Retinal pigment epithelial cell (primary cell): ENCODE data around the gene GATB.

Experiments used
- DNase-seq: peaks from one replicate; pipeline ENCODE4 v3.0.0-alpha.2; 2010; ENCODE audit warnings: low read depth
- H3K4me3 ChIP-seq: 2 replicates; pipeline ENCODE4 v1.5.1; 2011; ENCODE audit warnings: mild to moderate bottlenecking, low read length, control low read depth, moderate library complexity
- TF ChIP-seq, protein P1 (sequence below): conservative IDR thresholded peaks from 2 replicates; pipeline ENCODE4 v1.5.1; 2011; ENCODE audit warnings: low read depth, low read length, control low read depth, inconsistent platforms

Gene GATB

DNA sequence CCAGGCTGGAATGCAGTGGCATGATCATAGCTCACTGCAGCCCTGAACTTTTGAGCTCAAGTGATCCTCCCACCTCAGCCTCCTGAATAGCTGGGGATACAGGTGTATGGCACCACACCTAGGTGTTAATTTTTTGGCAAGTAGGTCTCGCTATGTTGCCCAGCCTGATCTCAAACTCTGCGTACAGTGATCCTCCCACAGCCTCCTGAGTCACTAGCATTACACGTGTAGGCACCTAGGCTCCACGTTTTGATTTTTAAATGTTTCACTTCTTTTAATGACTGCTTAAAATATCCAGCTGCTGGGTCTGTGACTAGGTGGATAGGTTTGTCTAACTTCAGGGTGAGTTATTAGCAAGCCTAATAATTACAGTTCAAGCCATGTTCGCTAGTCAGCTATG lies 44.5 kb downstream of the GATB start:
- no peak overlapping the region for H3K4me3 ChIP-seq
- TF ChIP-seq, protein P1, sequence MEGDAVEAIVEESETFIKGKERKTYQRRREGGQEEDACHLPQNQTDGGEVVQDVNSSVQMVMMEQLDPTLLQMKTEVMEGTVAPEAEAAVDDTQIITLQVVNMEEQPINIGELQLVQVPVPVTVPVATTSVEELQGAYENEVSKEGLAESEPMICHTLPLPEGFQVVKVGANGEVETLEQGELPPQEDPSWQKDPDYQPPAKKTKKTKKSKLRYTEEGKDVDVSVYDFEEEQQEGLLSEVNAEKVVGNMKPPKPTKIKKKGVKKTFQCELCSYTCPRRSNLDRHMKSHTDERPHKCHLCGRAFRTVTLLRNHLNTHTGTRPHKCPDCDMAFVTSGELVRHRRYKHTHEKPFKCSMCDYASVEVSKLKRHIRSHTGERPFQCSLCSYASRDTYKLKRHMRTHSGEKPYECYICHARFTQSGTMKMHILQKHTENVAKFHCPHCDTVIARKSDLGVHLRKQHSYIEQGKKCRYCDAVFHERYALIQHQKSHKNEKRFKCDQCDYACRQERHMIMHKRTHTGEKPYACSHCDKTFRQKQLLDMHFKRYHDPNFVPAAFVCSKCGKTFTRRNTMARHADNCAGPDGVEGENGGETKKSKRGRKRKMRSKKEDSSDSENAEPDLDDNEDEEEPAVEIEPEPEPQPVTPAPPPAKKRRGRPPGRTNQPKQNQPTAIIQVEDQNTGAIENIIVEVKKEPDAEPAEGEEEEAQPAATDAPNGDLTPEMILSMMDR, result no peak
- no peak for DNase-seq

DNA sequence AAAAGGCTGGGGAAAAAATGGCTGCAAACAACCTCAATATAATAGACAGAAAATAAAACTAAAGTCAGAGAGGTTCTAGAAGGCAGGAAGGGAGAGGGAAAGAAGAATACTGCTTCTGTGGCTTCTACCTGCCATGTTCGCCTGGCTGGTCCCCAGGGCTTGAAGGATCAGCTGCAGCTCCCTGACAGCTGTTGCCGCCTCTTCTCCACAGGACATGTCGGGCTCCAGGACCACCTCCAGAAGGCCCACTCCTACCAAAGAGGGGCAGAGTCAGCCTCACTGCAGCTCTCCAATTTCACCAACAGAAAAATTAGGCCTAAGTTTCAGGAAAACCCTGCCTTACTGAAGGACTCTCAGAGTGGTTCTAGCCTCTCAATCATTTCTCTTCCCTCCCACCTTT lies 44.9 kb downstream of the GATB start:
- TF ChIP-seq, protein P1, result no peak
- no peak overlapping the region for H3K4me3 ChIP-seq
- DNase-seq, result no peak

DNA sequence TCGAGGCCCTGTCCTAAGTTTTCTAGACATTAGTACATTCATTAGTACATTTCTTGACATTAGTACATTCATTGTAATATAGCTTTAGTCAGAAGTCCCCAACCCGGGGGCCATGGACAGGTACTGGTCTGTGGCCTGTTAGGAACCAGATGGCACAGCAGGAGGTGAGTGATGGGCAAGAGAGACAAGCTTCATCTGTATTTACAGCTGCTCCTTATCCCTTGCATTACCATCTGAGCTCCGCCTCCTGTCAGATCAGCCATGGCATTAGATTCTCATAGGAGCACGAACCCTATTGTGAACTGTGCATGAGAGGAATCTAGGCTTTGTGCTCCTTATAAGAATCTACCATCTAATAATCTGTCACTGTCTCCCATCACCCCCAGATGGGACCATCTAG lies 48.0 kb downstream of the GATB start:
- no peak for DNase-seq
- TF ChIP-seq, protein P1, result no peak
- H3K4me3 ChIP-seq, result no peak overlapping the region

DNA sequence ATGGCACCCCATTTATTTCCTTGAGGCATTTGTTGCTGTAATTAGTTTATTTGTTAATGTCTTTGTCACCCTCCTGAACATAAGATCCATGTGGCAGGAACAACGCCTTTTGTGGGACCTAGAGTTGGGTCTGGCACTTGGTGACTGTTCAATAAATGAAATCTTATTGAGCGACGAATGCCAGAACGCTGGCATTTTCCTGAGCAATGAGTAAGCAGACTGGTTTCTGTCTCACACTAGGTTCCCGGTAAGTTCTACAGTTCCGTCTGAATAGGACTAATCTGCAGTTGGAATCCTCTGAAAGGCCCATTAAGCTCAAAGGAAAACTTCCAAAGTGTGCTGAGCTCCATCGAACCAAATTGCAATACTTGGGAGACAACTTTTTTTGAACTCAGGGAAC lies 49.2 kb downstream of the GATB start:
- no peak for DNase-seq
- H3K4me3 ChIP-seq, result no peak overlapping the region
- TF ChIP-seq, protein P1, result no peak

DNA sequence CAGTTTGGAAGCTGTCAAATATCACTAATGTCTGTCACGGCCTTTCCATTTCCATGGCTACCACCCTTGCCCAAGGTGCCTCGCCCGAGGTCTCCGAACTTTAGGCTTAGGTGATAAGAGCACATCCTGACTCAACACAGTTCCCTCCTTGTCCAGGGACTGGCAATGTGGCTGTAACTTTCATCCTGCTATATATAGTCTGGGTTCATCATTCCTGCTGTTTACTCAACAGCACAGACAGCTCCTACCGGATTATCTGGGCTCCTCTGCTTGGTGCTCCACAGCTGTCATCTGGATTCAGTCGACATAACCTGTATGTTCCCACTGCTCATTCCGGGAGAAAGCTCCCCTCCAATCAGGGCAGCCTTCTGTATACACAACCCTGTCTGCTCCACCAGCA lies 51.2 kb downstream of the GATB start:
- DNase-seq, result no peak
- no peak overlapping the region for H3K4me3 ChIP-seq
- TF ChIP-seq, protein P1, result no peak

DNA sequence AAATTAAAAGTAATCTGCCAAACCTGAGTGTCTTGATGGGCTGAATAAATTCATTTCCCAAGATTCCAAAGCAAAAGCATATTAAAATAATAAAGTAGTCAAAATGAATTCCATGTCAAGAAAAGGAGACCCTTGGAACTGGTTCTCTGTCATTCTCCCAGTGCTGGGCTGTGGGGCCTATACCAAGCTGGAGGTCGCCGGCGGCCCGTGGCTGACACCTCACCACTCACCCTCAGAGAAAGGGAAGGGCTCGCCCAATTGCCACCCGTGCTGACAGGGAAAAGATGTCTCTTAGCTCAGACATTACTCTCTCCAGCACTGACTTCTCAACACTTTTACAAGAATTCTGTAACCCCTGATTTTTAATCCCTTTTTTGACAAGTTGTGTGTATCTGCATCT lies 51.7 kb downstream of the GATB start:
- TF ChIP-seq, protein P1, result no peak
- H3K4me3 ChIP-seq, result no peak overlapping the region

DNA sequence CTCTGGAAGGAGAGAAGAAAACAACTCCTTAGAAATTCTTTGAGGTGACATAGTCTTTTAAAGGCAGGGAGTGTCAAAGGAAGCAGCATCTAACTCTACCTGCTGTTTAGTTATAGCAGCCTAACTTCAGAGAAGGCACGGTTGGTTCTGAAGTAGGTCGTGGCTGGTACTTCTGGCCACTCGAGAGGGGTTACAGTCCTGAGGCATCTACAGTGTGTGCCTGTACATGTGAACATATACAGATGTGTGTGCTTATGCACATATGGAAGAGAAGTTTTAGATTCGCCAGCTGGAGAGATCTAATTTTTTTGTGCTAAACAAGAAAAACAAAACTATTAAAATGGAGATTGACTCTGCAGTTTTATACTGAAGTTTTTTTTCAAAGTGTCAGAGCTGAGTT lies 52.7 kb downstream of the GATB start:
- DNase-seq, result no peak
- no peak overlapping the region for H3K4me3 ChIP-seq
- TF ChIP-seq, protein P1, result no peak

More for the DNA sequence above, 51.7 kb downstream of the GATB start:
- no peak for DNase-seq
